Endothelial cell (in vitro differentiated cells): ENCODE data around the gene SYCP3. TPM values are rescaled to one million over a fixed set of nuclear protein-coding genes. Genes with fewer than 3 reads are reported as not detected.

Source experiments
- DNase-seq: peaks from one replicate; pipeline ENCODE4 v3.0.0; 2021; ENCODE audit warnings: low spot score
- H3K27ac Mint-ChIP-seq: one replicate; pipeline ENCODE4 v1.8.0; 2021; ENCODE audit warnings: mixed read lengths, inconsistent platforms; ENCODE audit not compliant: unreplicated experiment
- H3K27me3 Mint-ChIP-seq: one replicate; pipeline ENCODE4 v1.8.0; 2021; ENCODE audit warnings: mild to moderate bottlenecking, moderate library complexity, mixed read lengths, inconsistent platforms; ENCODE audit not compliant: unreplicated experiment
- H3K36me3 Mint-ChIP-seq: one replicate; pipeline ENCODE4 v1.8.0; 2021; ENCODE audit warnings: mild to moderate bottlenecking, low read depth, mixed read lengths, inconsistent platforms; ENCODE audit not compliant: unreplicated experiment
- H3K4me1 Mint-ChIP-seq: one replicate; pipeline ENCODE4 v1.8.0; 2021; ENCODE audit warnings: mild to moderate bottlenecking, mixed read lengths, inconsistent platforms; ENCODE audit not compliant: unreplicated experiment
- H3K4me3 Mint-ChIP-seq: one replicate; pipeline ENCODE4 v1.8.0; 2021; ENCODE audit warnings: mild to moderate bottlenecking, mixed read lengths, inconsistent platforms; ENCODE audit not compliant: unreplicated experiment
- H3K9me3 Mint-ChIP-seq: one replicate; pipeline ENCODE4 v1.8.0; 2021; ENCODE audit warnings: mixed read lengths, inconsistent platforms; ENCODE audit not compliant: unreplicated experiment
- CTCF ChIP-seq: fragments of 200-600 bp; sonication (generic); IDR thresholded peaks from one replicate; pipeline ENCODE4 v1.5.0; 2021; ENCODE audit warnings: antibody characterized with exemption; ENCODE audit not compliant: unreplicated experiment
- total RNA-seq: library from RNA; stranded (reverse); fragmentation: NEBNext Ultra II Directional; extraction: Animal tissue kit (Norgen Biotek cat#: 25700); gene quantifications from one replicate; pipeline ENCODE4 v1.2.1, GENCODE V29; 2021; ENCODE audit not compliant: unreplicated experiment

Gene SYCP3
- total RNA-seq, 1 donor from 2014 or later, result not detected

DNA sequence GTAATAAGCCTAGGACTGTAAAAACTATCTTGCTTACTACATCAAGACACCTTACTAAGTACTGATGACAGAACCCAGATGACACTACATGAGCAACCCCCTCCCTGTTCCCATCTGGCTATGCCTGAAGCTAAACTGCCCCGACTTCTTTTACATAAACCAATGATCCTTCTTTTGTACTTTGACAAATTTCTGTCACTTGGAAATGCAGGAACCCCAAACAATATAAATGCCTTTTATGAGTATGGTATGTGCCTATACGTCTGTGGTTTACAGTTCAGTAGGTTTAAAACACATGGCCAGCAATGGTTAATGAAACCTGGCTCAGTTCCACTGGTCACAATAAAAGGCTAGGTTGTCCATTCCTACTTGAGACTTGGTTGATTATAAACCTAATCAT is 6.1 kb downstream of the SYCP3 start:
- Mint-ChIP-seq H3K27ac (no peak overlapping the region), H3K4me3 (no peak overlapping the region), H3K36me3 (no peaks in the 10 kb centered on the region), H3K9me3 (no peaks in the 10 kb centered on the region), H3K4me1 (no peaks in the 10 kb centered on the region), H3K27me3 (no peaks in the 10 kb centered on the region)
- no peak for TF ChIP-seq CTCF
- no peak for DNase-seq

DNA sequence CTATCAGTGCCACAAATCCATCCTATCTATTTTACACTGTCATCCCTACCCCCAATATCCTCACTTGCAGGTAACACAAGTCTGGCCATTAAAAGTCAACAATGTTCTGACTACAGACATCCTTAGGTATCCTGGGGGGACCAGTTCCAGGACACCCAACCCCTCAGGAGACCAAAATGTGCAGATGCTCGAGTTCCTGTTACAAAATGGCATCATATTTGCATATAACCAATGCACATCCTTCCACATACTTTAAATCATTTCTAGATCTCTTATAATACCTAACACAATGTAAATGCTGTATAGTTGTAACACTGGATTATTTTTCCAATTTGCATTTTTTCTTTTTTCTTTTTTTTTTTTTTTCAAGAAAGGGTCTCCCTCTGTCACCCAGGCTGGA is 6.9 kb downstream of the SYCP3 start:
- Mint-ChIP-seq H3K4me1 (no peaks in the 10 kb centered on the region), H3K27ac (no peak overlapping the region), H3K4me3 (no peak overlapping the region), H3K27me3 (no peaks in the 10 kb centered on the region), H3K36me3 (no peaks in the 10 kb centered on the region), H3K9me3 (no peaks in the 10 kb centered on the region)
- no peak for DNase-seq
- no peak for TF ChIP-seq CTCF

DNA sequence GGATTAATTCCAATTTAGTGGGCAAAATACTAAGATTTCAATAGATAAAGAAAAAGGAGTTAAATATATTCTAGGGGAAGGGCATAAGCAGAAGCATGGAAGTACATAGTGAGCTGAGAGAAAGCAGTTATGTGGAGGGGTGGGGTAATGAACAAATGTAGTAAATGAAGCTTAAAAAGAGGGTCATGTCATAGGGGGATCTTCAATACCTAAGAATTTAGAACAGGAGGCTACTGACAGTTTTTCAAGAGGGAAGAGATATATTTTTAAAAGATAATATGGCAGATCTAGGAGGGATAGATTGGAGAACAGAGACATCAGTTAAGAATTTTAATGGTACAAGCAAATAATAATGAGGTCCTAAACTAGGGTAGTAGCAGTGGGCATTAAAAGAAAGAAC is 9.4 kb downstream of the SYCP3 start:
- no peaks in the 10 kb centered on the region for H3K4me1 Mint-ChIP-seq
- H3K27me3 Mint-ChIP-seq, result no peaks in the 10 kb centered on the region
- H3K36me3 Mint-ChIP-seq, result no peaks in the 10 kb centered on the region
- H3K27ac Mint-ChIP-seq, result no peak overlapping the region
- no peak overlapping the region for H3K4me3 Mint-ChIP-seq
- TF ChIP-seq CTCF, result no peak
- no peak for DNase-seq
- no peaks in the 10 kb centered on the region for H3K9me3 Mint-ChIP-seq

- no peak overlapping the region for H3K4me3 Mint-ChIP-seq
- no peaks in the 10 kb centered on the region for H3K4me1 Mint-ChIP-seq
- no peaks in the 10 kb centered on the region for H3K9me3 Mint-ChIP-seq
- DNase-seq, result no peak
- no peak overlapping the region for H3K27ac Mint-ChIP-seq
- no peaks in the 10 kb centered on the region for H3K36me3 Mint-ChIP-seq
- no peak for TF ChIP-seq CTCF
- H3K27me3 Mint-ChIP-seq, result no peaks in the 10 kb centered on the region
Observed at GRCh38 chr12:101727098-101727497, 12.2 kb downstream of the SYCP3 start.

GRCh38 chr12:101722392-101722791 is 16.9 kb downstream of the SYCP3 start:
- Mint-ChIP-seq H3K27ac (no peak overlapping the region), H3K9me3 (no peaks in the 10 kb centered on the region), H3K27me3 (no peaks in the 10 kb centered on the region), H3K36me3 (no peaks in the 10 kb centered on the region), H3K4me3 (no peak overlapping the region), H3K4me1 (no peaks in the 10 kb centered on the region)
- DNase-seq, result no peak
- TF ChIP-seq CTCF, result no peak
